HG03159 (cell line): ENCODE data around the gene RER1.
A peak's percentile ranks its signal among the peaks of the same experiment; 100 is the strongest.

ENCODE experiments used
- ATAC-seq: cut with Tn5 transposase; IDR thresholded peaks from one replicate; pipeline ENCODE4 v1.9.1; 2021; ENCODE audit warnings: mild to moderate bottlenecking, moderate library complexity; ENCODE audit not compliant: unreplicated experiment

Gene RER1

DNA sequence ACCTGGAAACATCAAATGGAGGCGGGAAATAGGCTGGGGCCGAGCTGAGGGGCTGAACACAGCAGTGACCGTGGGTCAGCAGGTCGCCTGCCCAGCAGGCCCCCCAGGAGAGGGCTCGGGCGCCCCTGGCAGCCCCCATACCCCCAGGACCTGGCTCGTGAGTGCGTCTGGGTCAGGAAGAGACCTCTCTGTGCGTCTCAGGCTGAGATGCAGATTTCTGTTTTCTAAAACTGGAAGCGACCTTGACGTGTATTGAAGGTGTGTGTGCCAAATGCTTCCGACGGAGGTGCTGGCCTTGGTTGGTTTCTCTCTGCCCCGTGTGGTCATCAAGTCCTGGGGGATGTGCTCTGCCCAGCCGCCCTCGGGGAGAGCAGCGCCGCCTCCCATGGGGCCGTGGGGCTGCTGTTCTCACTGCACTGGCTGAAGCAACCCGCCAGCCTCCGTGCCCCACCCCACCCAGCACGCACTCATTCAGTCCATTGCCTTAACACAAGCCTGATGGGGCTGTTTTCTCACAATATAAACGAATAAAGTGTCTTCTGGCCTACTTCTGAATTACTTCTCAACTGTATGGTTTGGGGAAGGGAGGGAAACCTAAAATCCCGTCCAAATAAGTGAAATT, 13.4 kb downstream of the RER1 start:
- no peak for ATAC-seq

GRCh38 chr1:2405588-2406295, 14.1 kb downstream of the RER1 start:
- ATAC-seq: no peak

DNA sequence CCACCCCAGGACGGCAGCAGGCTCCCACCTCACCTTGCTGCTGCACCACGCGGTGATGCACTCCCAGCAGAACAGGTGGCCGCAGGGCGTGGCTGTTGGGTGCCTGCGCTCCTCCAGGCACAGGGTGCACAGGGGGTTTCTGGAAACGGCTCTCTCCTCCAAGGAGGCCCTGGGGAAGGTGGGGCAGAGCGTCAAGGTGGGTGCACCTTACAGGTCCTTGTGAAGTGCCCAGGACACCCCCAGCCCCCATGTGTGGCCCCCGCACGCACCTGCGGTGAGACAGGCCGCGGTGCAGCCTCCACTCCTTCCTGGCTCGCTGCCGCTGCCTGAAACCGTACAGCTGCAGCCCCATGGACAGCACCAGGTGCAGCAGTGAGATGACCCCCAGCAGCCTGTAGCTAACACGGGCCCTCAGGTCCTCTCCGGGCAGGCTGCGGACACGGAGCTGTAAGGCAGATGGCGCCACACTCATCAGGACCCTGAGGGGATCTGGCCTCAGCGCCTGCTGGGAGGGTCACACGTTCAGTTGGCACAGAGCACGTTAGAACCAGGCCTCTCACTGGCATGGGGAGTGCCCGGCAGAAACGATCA, 14.9 kb downstream of the RER1 start:
- ATAC-seq: no peak

DNA sequence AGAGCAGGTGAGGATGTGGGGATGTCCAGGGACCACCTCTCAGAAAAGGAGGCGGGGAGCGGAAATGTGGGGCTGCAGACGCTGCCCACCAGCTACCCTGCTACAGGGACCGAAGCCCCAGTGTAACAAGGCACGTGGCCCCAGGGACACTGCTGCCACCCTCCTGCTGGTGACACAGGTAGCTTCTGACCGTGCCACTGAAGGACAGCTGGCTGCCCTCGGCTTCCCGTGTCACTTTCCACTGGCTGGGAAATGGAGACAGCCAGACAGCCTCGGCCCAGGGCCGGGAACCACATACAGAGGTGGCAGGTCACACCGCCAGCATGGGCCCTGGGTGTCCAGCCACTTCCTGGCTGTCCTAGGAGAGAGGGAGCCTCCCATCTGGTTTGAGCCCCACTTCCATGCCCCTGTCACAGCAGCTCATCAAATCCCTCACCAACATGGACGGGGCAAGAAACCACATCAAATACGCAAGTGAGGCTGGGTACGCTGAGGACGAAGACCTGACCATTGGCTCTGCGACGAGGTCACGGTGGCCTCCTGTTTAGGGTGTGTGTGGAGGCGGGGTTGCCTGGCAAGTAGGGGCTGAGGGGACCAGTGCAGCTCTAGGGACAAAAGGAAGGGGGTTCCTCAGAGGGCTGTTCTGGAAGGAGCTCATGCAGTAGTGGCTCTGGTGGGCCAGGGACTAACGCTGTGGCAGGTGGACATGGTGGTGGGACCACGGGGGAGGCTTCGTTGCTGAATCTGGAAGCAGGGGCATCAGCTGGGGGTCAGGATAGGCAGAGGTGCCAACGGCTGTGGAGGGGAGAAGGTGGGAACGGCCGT, 15.7 kb downstream of the RER1 start:
- no peak for ATAC-seq

- no peak for ATAC-seq
Measured at GRCh38 chr1:2407991-2408275, 16.3 kb downstream of the RER1 start.

GRCh38 chr1:2408456-2408855, 16.8 kb downstream of the RER1 start:
- ATAC-seq: no peak

GRCh38 chr1:2408859-2409276, 17.2 kb downstream of the RER1 start:
- ATAC-seq: no peak

GRCh38 chr1:2409745-2410144, 18.1 kb downstream of the RER1 start:
- ATAC-seq: no peak

GRCh38 chr1:2411801-2412394, 20.3 kb downstream of the RER1 start:
- peak; percentile 26 for ATAC-seq

DNA sequence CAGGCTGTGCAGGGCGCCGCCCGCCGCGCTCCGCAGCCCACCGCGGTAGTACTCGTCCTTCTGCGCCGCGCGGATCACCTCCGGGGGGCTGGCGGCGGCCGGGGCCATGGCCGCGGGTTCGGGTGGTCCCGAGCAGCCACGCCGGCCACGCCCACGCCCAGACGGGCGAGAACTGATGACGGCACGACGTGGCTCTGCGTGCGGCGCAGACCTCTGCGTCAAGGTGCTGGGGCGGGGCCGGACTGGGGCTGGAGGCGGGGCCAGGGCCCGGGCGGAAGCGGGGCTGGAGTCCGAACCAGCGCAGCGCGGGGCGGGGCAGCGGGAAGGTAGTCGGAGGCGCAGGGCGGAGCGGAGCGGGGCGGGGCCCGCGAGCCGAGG, 20.7 kb downstream of the RER1 start, which contains the start of gene PEX10:
TSS of gene PEX10 (minus strand) at position 170 of the 378 bp plus-strand sequence. CDS start at position 108, 62 bp downstream.
- peak; percentile 78 for ATAC-seq

GRCh38 chr1:2412773-2413494, 21.3 kb downstream of the RER1 start:
- peak; percentile 22 for ATAC-seq

DNA sequence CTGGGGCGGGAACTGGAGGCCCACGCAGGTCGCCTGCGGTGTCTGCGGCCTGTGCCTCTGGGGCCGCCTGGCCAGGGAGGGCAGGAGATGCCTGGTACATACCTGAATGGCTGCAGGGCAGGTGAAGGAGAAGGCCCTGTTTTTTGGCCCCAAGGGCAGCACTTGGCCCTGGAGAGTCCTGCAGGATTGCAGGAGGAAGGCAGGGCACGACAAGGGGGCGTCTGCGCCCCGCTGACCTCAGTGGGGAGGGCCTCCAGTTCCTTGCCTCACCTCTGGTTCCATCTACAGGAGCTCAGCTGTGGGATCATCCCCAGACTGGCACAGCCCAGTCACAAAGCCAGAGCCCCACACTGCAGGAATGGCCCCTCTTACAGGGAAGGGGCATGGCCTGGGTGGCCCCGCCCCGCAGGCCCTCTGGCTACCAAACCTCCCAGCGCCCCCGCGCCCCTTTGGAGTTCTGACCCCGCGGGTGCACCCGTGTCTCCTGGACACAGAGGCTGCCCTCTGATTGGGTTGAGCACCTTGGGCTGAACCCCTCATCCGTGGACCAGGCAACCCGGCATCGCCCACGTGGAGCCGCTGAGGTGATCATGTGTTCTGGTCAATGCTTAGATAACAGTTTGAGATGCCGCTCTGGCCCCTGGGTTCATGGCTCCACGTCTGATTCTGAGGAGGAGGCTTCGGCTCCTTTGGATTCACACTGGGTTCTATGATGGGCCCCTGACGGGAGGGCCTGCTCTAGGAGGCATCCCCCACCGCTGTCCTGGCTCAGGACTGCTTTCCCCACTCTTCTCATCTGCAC, 22.1 kb downstream of the RER1 start:
- no peak for ATAC-seq

- ATAC-seq: no peak
Measured at GRCh38 chr1:2414297-2414958, 22.8 kb downstream of the RER1 start.

- ATAC-seq: no peak
Measured at GRCh38 chr1:2415337-2415736, 23.7 kb downstream of the RER1 start.

DNA sequence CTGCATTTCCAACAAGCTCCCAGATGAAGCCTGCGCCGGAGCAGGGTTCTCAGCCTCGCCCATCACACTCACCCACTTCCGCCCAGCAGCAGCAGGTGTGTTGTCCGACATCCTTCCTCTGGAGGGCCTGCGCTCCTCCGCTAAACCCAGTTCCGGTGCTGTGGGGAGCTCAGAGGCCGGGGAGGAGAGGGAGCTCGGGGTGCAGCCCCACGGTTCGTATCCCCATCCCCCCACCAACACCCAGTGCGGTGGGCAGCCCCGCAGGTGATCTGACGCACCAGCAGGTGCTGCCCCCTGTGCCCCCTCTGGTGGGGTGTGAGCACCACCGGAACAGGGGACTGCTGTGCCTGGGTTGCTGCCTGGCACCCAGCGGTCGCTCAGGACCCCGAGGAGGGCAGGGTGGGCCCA, 24.2 kb downstream of the RER1 start:
- ATAC-seq: no peak

GRCh38 chr1:2416403-2416802, 24.8 kb downstream of the RER1 start:
- ATAC-seq: no peak

- no peak for ATAC-seq
Measured at GRCh38 chr1:2417083-2417832, 25.6 kb downstream of the RER1 start.

DNA sequence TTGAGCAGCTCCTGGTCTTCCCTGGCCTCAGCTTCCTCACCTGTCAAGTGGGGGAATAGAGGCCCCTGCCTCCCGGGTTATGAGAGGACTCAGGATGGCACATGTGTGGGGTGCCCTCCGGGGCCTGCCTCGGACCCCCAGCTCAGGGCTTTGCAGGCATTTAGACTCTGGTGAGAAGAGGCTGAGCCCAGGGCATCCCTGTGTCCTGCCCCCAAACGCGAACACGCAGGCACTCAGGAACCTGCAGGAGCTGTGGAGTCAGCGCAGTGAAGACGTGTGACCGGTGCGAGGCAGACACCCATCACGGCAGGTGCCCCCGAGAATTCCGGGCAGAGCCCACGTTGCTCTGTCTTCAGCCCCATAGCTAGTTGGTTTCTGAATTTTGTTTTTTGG, 26.2 kb downstream of the RER1 start:
- no peak for ATAC-seq
